Mesendoderm (in vitro differentiated cells): Measurements from ENCODE around the gene RUFY4.

Experiments
- DNase-seq: peaks from one replicate; pipeline ENCODE4 v3.0.0; 2013
- H2AK5ac ChIP-seq: 2 replicates; pipeline ENCODE4 v1.6.1; 2013; ENCODE audit warnings: low read length, inconsistent platforms
- H2BK120ac ChIP-seq: 2 replicates; pipeline ENCODE4 v1.6.1; 2013; ENCODE audit warnings: low read depth, mild to moderate bottlenecking, low read length, moderate library complexity, mixed read lengths
- H2BK15ac ChIP-seq: replicated peaks from 2 replicates; pipeline ENCODE4 v1.6.1; 2013; ENCODE audit warnings: low read depth, mild to moderate bottlenecking, moderate library complexity
- H2BK5ac ChIP-seq: 2 replicates; pipeline ENCODE4 v1.6.1; 2013; ENCODE audit warnings: low read length, inconsistent platforms
- H3K18ac ChIP-seq: 2 replicates; pipeline ENCODE4 v1.6.1; 2013; ENCODE audit warnings: mild to moderate bottlenecking, low read length, mixed read lengths
- H3K23ac ChIP-seq: one replicate; pipeline ENCODE4 v1.6.1; 2013; ENCODE audit warnings: low read length
- H3K27ac ChIP-seq: 2 replicates; pipeline ENCODE4 v1.5.1; 2013; ENCODE audit warnings: low read depth, mild to moderate bottlenecking, inconsistent platforms, low read length, moderate library complexity
- H3K27me3 ChIP-seq: 2 replicates; pipeline ENCODE4 v1.6.1; 2013; ENCODE audit warnings: low read length, control low read depth, mild to moderate bottlenecking, inconsistent platforms; ENCODE audit not compliant: insufficient read depth, poor library complexity
- H3K36me3 ChIP-seq: 2 replicates; pipeline ENCODE4 v1.6.1; 2013; ENCODE audit warnings: low read length, inconsistent platforms; ENCODE audit not compliant: control insufficient read depth, insufficient read depth
- H3K4ac ChIP-seq: one replicate; pipeline ENCODE4 v1.6.1; 2013; ENCODE audit warnings: low read depth, mild to moderate bottlenecking, low read length, moderate library complexity
- H3K4me1 ChIP-seq: 2 replicates; pipeline ENCODE4 v1.6.1; 2013; ENCODE audit warnings: low read depth, low read length, inconsistent platforms; ENCODE audit not compliant: control insufficient read depth
- H3K4me2 ChIP-seq: 2 replicates; pipeline ENCODE4 v1.6.1; 2013; ENCODE audit warnings: low read length
- H3K4me3 ChIP-seq: 2 replicates; pipeline ENCODE4 v1.5.1; 2013; ENCODE audit warnings: mild to moderate bottlenecking, low read length
- H3K56ac ChIP-seq: one replicate; pipeline ENCODE4 v1.6.1; 2013; ENCODE audit warnings: low read length
- H3K79me1 ChIP-seq: 2 replicates; pipeline ENCODE4 v1.6.1; 2013; ENCODE audit warnings: low read length, inconsistent platforms
- H3K79me2 ChIP-seq: 2 replicates; pipeline ENCODE4 v1.6.1; 2013; ENCODE audit warnings: mild to moderate bottlenecking, low read length; ENCODE audit not compliant: control insufficient read depth, insufficient read depth
- H3K9ac ChIP-seq: 2 replicates; pipeline ENCODE4 v1.6.1; 2013; ENCODE audit warnings: low read length, inconsistent platforms
- H4K5ac ChIP-seq: one replicate; pipeline ENCODE4 v1.6.1; 2013; ENCODE audit warnings: low read length
- H4K8ac ChIP-seq: one replicate; pipeline ENCODE4 v1.6.1; 2013; ENCODE audit warnings: low read depth, mild to moderate bottlenecking, control low read depth, low read length, moderate library complexity
- WGBS: extraction: QIAGEN DNeasy Blood & Tissue Kit; methylation state at CpG from one replicate; pipeline ENCODE4 v1.1.7; 2013; ENCODE audit warnings: low lambda C conversion rate, missing lambda C conversion rate; ENCODE audit not compliant: insufficient coverage; ENCODE audit errors: extremely low coverage; 5-methylcytosine and 5-hydroxymethylcytosine counted together

RUFY4 gene

GRCh38 chr2:218026244-218026643, 42.8 kb upstream of the RUFY4 start:
- no peak overlapping the region for H3K23ac ChIP-seq
- H3K79me1 ChIP-seq, result no peaks in the 10 kb centered on the region
- no peak overlapping the region for H4K8ac ChIP-seq
- H2BK15ac ChIP-seq, result no peak overlapping the region
- no peak overlapping the region for H3K4ac ChIP-seq
- no peak overlapping the region for H3K27ac ChIP-seq
- H3K27me3 ChIP-seq, result no peaks in the 10 kb centered on the region
- H3K4me3 ChIP-seq, result no peak overlapping the region
- no peak overlapping the region for H3K9ac ChIP-seq
- H3K18ac ChIP-seq, result no peak overlapping the region
- H2BK5ac ChIP-seq, result no peak overlapping the region
- no peak overlapping the region for H2AK5ac ChIP-seq
- no peaks in the 10 kb centered on the region for H3K79me2 ChIP-seq
- H2BK120ac ChIP-seq, result no peak overlapping the region
- DNase-seq, result no peak
- peaks cover 2% of the 10 kb centered on the region for H3K4me1 ChIP-seq
- H3K56ac ChIP-seq, result no peak overlapping the region
- WGBS, result no CpG with 5 or more reads among the region's 7 CpGs
- H3K36me3 ChIP-seq, result no peaks in the 10 kb centered on the region
- H3K4me2 ChIP-seq, result no peak overlapping the region
- no peak overlapping the region for H4K5ac ChIP-seq

GRCh38 chr2:218026676-218027425, 42.2 kb upstream of the RUFY4 start:
- H3K27ac ChIP-seq, result no peak overlapping the region
- H4K5ac ChIP-seq, result no peak overlapping the region
- WGBS, result no CpG with 5 or more reads among the region's 17 CpGs
- no peak overlapping the region for H3K18ac ChIP-seq
- H3K4me1 ChIP-seq, result peaks cover 2% of the 10 kb centered on the region
- H2AK5ac ChIP-seq, result no peak overlapping the region
- no peak overlapping the region for H4K8ac ChIP-seq
- H3K9ac ChIP-seq, result no peak overlapping the region
- H2BK15ac ChIP-seq, result no peak overlapping the region
- no peak overlapping the region for H3K4ac ChIP-seq
- no peak overlapping the region for H2BK120ac ChIP-seq
- H3K23ac ChIP-seq, result no peak overlapping the region
- no peaks in the 10 kb centered on the region for H3K79me2 ChIP-seq
- H3K79me1 ChIP-seq, result no peaks in the 10 kb centered on the region
- H3K56ac ChIP-seq, result no peak overlapping the region
- H3K27me3 ChIP-seq, result no peaks in the 10 kb centered on the region
- H3K36me3 ChIP-seq, result no peaks in the 10 kb centered on the region
- no peak overlapping the region for H2BK5ac ChIP-seq
- DNase-seq, result no peak
- no peak overlapping the region for H3K4me3 ChIP-seq
- H3K4me2 ChIP-seq, result no peak overlapping the region

- DNase-seq, result no peak
- Histone ChIP-seq H3K23ac (no peak overlapping the region), H3K36me3 (no peaks in the 10 kb centered on the region), H3K4me3 (no peak overlapping the region), H4K8ac (no peak overlapping the region), H3K4ac (no peak overlapping the region), H3K27me3 (no peaks in the 10 kb centered on the region), H3K79me1 (no peaks in the 10 kb centered on the region), H3K27ac (no peak overlapping the region), H2BK5ac (no peak overlapping the region), H3K56ac (no peak overlapping the region), H4K5ac (no peak overlapping the region), H2BK120ac (no peak overlapping the region), H3K79me2 (no peaks in the 10 kb centered on the region), H3K4me2 (no peak overlapping the region), H2BK15ac (no peak overlapping the region), H3K9ac (no peak overlapping the region), H3K18ac (no peak overlapping the region), H2AK5ac (no peak overlapping the region), H3K4me1 (no peaks in the 10 kb centered on the region)
- WGBS, result no CpG with 5 or more reads among the region's 6 CpGs
Measured at GRCh38 chr2:218027426-218028188, 41.4 kb upstream of the RUFY4 start.

- H3K27me3 ChIP-seq, result no peaks in the 10 kb centered on the region
- H4K5ac ChIP-seq, result no peak overlapping the region
- H4K8ac ChIP-seq, result no peak overlapping the region
- no CpG with 5 or more reads among the region's 2 CpGs for WGBS
- no peak overlapping the region for H2BK15ac ChIP-seq
- no peaks in the 10 kb centered on the region for H3K4me1 ChIP-seq
- H3K36me3 ChIP-seq, result no peaks in the 10 kb centered on the region
- H3K27ac ChIP-seq, result no peak overlapping the region
- no peak overlapping the region for H3K4me3 ChIP-seq
- H2BK120ac ChIP-seq, result no peak overlapping the region
- DNase-seq, result no peak
- no peak overlapping the region for H3K18ac ChIP-seq
- H3K79me2 ChIP-seq, result no peaks in the 10 kb centered on the region
- H3K23ac ChIP-seq, result no peak overlapping the region
- H3K56ac ChIP-seq, result no peak overlapping the region
- no peak overlapping the region for H3K9ac ChIP-seq
- H2BK5ac ChIP-seq, result no peak overlapping the region
- no peak overlapping the region for H3K4ac ChIP-seq
- H2AK5ac ChIP-seq, result no peak overlapping the region
- H3K4me2 ChIP-seq, result no peak overlapping the region
- no peaks in the 10 kb centered on the region for H3K79me1 ChIP-seq
Measured at GRCh38 chr2:218028189-218028495, 40.9 kb upstream of the RUFY4 start.

- H2BK120ac ChIP-seq, result no peak overlapping the region
- H3K36me3 ChIP-seq, result no peaks in the 10 kb centered on the region
- no peak overlapping the region for H3K4me3 ChIP-seq
- H3K27me3 ChIP-seq, result no peaks in the 10 kb centered on the region
- H3K4ac ChIP-seq, result no peak overlapping the region
- no peak overlapping the region for H2BK15ac ChIP-seq
- WGBS, result no CpG with 5 or more reads among the region's 6 CpGs
- H3K79me2 ChIP-seq, result no peaks in the 10 kb centered on the region
- H3K23ac ChIP-seq, result no peak overlapping the region
- no peak overlapping the region for H4K5ac ChIP-seq
- H3K18ac ChIP-seq, result no peak overlapping the region
- H2BK5ac ChIP-seq, result no peak overlapping the region
- no peak overlapping the region for H3K9ac ChIP-seq
- no peak overlapping the region for H2AK5ac ChIP-seq
- DNase-seq, result no peak
- H3K79me1 ChIP-seq, result no peaks in the 10 kb centered on the region
- no peak overlapping the region for H4K8ac ChIP-seq
- no peak overlapping the region for H3K56ac ChIP-seq
- H3K4me1 ChIP-seq, result no peaks in the 10 kb centered on the region
- no peak overlapping the region for H3K4me2 ChIP-seq
- H3K27ac ChIP-seq, result no peak overlapping the region
Measured at GRCh38 chr2:218028562-218029348, 40.3 kb upstream of the RUFY4 start.
